ENCODE results near the gene MORN1.

- TF ChIP-seq POLR2A (IDR thresholded peaks at IDR 0.05; ENCODE audit: low read depth, low read length) = no peak
- TF ChIP-seq POU2F2 (IDR thresholded peaks at IDR 0.05; ENCODE audit: low read depth, low read length) = no peak
- no peak for TF ChIP-seq POLR2AphosphoS5 (IDR thresholded peaks at IDR 0.05; ENCODE audit: low read depth, low read length)
- no peak for TF ChIP-seq SPI1 (IDR thresholded peaks at IDR 0.05; ENCODE audit: low read depth, low read length)
Observed at GRCh38 chr1:2396059-2396458, 4.7 kb upstream of the MORN1 start.

Data from GM12891 (cell line).